DMS114 treated with DMSO at 0.1 percent for 48 hours (cell line): ENCODE measurements around the gene GPR37L1.
"Not testable (repeated sequence)": the region's sequence is repeated elsewhere in the genome, so short reads cannot be mapped to it uniquely, and the experiment has no call there.

ENCODE experiments used
- DNase-seq: peaks from one replicate; lab custom pipeline; 2025; ENCODE audit not compliant: unreplicated experiment; lab: John Stamatoyannopoulos, UW

The GPR37L1 gene

GRCh38 chr1:202167054-202167453 lies 44.3 kb downstream of the GPR37L1 start:
- DNase-seq, result not testable (repeated sequence)

- no peak for DNase-seq
These were observed 45.1 kb downstream of the GPR37L1 start for GRCh38 chr1:202167708-202168415.

- no peak for DNase-seq
These were observed 46.1 kb downstream of the GPR37L1 start for GRCh38 chr1:202168861-202169260.

GRCh38 chr1:202170726-202171125 lies 48.0 kb downstream of the GPR37L1 start:
- no peak for DNase-seq

GRCh38 chr1:202171292-202172014 lies 48.7 kb downstream of the GPR37L1 start:
- DNase-seq, result no peak

GRCh38 chr1:202172015-202172355 lies 49.3 kb downstream of the GPR37L1 start:
- DNase-seq, result no peak

GRCh38 chr1:202173993-202174392 lies 51.3 kb downstream of the GPR37L1 start:
- DNase-seq, result no peak

- DNase-seq, result no peak
These were observed 54.5 kb downstream of the GPR37L1 start for GRCh38 chr1:202176949-202177927.

GRCh38 chr1:202179828-202180750 lies 57.4 kb downstream of the GPR37L1 start:
- no peak for DNase-seq

- DNase-seq, result not testable (repeated sequence)
These were observed 58.0 kb downstream of the GPR37L1 start for GRCh38 chr1:202180751-202181139.

GRCh38 chr1:202181586-202181985 lies 58.9 kb downstream of the GPR37L1 start:
- DNase-seq, result no peak

- no peak for DNase-seq
These were observed 59.5 kb downstream of the GPR37L1 start for GRCh38 chr1:202182040-202182877.
